Stimulated activated CD4-positive, alpha-beta T cell treated with anti-CD3 and anti-CD28 coated beads, TNF-alpha, amount 100 ng/mL, for 24 hours (primary cell): ENCODE results near the gene FAM228B.

Source experiments
- DNase-seq, 3 experiments: peaks; one replicate each; pipeline ENCODE4 v3.0.0-alpha.2; 2020; ENCODE audit warnings: low read depth in 3 of 3

Gene FAM228B

DNA sequence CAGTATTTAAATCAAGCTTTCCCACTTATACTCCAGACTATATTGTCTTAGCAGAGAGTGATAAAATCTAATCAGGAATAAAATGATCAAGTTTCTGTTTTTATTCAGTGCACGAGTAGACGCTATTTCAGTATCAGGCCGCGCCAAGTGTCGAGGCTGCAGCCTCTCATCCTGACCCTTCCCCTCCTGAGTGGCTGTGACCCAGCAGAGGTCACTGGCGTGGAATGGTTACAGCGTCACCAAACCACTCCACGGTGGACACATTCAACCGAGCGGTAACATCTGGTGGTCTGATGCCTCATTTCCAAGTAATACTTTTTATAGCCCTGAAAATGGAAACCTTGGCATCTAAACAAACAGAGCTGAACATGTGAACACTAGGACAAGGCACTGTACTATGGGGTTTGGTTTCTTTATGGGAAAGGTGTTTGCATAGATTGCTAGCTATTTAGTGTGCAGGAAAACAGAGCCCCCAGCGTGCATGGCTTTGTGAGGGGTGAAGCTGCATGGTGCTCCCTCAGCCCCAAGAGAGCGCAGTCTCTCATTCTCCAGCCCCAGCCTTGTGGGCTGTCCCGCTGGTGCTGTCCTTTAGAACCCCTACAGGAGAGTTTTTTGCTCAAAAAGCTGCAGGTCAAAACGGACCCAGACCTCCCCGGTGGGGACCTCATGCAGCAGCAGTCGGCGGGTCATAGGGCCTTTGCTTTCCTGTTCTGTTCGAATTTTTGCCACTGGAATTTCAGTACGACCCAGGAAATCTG lies 79.9 kb downstream of the FAM228B start:
- no peak for DNase-seq

DNA sequence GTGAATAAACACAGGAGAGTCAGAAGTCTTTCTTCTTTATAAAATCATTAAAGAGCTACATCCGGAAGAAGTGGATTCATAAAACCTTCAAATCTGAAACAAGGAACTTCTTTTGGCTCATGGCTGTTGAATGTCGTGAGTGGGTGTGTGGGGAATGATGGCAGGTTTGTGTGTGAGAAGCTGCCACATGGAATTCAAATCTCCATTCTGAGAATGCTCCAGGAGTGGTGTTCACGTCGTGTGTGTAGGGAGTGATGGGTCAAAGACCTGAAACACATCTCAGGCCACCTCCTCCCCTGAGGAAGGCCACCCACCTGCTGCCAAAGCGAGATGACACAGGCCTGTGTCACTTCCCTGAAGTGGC lies 80.5 kb downstream of the FAM228B start:
- DNase-seq: no peak

DNA sequence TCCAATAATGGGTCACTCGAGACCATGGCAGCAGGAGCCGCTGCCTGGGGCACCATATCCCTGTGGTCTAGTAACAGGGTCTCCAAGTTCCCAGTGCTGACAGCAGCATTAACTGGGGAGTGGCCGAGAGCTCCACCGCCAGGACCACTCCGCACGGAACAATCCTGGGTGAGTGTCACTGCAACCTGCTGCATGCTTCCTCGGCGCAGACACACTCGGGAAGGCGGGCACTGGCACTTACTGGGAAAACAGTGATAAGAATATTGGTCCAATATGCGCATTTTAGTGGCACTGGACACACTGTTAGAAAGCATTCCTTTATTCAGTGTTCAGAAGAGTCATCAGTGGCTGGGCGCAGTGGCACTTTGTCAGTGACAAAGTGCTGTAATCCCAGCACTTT lies 81.2 kb downstream of the FAM228B start:
- no peak for DNase-seq

DNA sequence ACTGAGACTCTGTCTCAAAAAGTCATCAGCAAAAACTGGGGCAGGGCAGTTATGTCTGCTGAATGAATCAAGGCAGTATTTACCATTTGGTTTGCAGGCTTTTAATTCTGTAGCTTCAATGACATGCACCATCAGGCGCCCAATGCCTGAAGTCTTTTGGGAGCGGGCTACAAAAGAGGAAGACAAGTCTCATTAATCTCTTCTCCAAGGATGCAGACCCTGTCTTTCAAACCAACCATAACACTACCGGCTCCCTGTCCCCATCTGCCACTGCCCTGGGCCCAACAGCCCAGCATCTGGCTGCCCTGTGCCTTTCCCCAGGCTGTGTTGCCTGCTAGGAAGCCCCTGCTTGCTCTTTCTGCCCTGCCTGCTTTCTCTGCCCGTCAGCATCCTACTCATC lies 81.9 kb downstream of the FAM228B start:
- no peak for DNase-seq

DNA sequence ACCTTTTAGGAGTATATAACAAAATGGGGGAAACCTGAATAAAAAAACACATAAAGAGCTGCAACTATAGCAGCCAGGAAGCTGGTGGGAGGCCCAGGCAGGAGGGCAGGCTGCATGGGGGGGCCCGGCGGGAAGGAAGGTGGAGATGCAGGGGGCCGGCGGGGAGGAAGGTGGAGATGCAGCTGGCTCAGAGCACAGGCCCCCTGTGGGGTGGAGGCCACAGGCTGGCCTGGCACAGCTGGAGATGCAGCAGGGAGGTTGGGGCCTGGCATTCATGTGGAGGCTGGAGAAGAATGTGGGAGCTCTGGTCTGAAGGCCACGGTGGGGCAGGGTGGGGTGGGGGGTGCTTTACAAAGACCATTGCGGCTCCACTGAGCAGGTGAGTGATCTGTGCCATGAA lies 83.0 kb downstream of the FAM228B start:
- no peak for DNase-seq

DNA sequence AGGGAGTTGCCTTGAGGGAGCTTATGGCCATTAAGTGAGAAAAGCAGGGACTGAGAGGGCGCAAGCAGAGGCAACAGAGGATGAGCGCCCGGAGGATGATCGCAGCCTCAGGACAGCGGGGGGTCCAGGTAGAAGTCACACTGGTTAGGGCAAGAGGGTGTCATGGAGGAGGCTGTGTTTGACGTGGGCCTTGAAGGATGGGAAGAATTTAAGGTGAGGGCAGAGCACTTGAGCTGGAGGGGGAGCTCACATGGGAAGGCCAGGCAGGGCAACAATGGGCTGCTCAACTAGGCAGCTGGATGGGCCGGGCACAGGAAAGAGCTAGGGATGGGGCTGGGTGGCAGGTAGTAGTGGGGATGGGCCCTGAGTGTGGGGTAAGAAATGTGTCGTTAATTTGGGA lies 83.4 kb downstream of the FAM228B start:
- no peak for DNase-seq

DNA sequence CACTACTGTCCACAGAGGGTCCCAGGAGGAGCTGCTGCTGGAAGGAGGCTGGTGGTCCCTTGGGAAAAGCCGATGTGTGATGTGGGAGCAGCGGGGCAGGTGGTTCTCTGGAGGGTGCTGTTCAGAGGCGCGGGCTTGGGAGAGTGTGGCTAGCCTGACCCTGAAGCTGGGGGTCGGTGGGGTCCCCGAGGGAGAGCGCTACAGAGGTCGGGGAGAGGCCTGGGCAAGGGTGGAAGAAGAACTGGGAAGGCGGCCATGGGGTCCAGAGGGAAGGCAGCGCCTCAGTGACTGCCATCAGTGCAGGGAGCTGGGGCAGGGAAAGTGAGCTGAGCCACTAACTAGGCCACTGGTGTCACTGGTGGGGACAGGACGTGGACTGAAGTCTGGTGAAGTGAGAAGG lies 84.1 kb downstream of the FAM228B start:
- DNase-seq: no peak

DNA sequence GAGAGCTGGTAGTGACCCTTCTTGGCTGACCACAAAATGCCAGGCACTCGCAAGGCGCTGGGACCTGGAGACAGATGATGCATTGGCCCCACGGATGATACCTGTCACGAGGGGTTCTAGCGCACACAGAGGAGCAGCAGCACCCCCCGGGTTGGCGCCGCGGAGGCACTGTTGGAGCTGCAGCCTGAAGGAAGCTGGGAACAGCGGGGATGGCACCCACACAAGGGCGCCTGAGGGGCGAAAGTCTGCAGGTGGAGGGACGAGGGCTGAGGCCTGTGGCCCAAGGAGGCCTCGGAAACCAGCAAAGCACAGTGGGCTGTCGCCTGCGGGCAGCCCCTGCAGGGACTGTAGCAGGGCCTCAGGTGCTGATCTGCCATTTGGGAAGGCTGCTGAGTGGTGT lies 85.2 kb downstream of the FAM228B start:
- no peak for DNase-seq

DNA sequence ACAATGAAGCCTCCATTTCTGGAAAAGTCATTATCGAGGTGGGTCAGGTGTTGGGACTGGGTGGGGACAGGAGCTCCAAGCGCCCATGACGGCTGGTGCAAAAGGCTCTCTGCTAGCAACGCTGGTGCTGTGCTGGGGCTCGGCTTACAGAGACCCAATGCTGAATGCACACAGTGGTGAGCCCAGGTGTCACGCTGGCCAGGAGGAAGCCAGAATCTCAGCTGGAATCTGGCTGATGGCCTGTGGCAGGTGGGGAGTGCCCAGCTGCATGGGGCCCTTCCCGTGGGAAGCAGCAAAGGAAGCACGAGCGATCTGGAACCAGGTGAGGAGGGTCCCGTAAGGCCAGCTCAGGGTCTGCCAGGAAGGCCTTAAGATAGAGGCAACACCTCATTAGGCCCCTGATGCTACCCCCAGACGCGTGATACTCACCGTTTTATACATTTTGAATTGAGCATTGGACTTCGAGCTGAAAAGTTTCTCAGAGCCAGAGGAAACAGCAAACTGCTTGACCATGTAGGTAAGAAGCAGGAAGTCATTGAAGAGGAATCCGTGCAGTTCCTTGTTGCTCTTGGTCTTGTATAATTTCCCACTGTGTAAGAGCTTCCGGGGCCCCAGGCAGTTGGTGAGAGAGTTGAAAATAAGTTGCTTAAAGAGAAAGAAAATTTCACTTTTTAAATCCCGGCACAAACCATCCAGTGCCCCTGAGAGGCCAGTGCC lies 86.3 kb downstream of the FAM228B start:
- DNase-seq: no peak

DNA sequence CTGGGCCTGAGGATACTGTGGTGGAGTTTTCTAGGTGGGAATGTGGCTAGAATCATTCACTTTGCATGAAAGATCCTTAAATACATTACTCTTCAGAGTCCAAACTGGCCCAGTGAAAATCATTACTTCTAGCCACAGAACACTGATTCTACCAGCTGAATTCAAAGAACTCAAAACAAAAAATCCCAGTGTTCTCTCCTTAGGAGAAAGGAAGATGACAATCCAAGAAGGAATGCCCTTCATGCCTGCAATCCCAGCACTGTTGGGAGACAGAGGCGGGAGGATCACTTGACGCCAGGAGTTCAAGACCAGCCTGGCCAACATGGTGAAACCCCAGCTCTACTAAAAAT lies 86.8 kb downstream of the FAM228B start:
- no peak for DNase-seq

DNA sequence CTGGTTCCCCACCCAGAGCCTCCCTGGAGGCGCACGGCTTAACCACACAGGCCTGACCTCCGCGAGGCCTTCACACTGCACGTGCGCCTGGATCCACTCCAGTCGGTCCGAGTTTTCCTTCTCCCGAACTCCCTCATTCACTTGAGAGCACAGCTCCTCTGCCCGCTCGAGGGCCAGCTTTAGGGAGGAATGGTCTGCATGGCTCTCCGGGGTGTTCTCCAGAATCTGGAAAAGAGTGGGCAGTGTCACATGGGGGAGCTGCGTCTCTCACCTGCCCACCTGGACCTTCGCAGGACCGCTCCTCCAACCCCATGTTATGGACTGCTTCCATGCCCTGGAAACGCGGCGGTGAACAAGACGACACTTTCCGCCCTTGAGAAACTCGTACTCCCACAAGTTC lies 87.5 kb downstream of the FAM228B start:
- no peak for DNase-seq

DNA sequence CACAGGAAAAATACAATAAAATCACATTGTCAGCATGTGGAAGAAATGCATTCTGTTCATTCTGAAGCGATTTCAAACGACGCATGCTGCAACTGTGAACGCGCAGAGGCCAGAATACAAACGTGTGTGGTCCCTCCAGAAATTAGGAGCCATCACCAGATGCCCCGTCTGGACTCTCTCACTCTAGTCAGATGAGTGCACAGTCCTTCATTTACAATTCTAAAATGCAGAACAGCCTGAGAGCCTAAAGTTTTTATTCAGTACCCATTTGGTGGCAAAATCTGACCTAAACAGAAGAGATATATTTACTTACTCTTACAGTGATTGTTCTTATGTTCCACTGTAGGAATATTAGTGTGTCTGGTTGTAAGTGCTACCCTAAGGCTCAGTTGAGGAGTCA lies 88.1 kb downstream of the FAM228B start:
- DNase-seq: no peak

DNA sequence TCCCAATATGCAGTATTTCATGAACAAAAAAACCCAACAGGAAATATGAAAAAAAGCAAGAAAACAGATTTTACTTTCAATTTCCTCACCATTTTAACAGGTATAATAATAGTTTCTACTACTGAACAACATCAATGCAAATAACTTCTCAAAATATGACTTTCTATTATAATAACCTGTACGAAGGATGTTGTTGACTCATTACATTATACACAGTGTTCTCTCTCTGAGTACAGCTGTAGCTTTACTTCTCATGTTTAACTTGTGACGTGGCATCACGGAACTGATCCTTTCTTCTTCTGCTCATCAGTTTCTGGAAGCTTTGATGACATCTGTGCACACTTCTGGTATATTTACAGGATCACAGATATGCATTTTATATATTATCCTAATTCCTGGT lies 91.6 kb downstream of the FAM228B start:
- DNase-seq: no peak
